Osteocyte (in vitro differentiated cells): ENCODE measurements around the gene HMGN4. TPM values are rescaled to one million over a fixed set of nuclear protein-coding genes. Genes with fewer than 3 reads are reported as not detected.
A peak's percentile ranks its signal among the peaks of the same experiment; 100 is the strongest.

ENCODE experiments used
- DNase-seq: peaks from one replicate; pipeline ENCODE4 v3.0.0; 2021; ENCODE audit warnings: mixed read lengths; ENCODE audit not compliant: unreplicated experiment; ENCODE audit errors: extremely low spot score
- H3K27ac Mint-ChIP-seq: one replicate; pipeline ENCODE4 v1.8.0; 2021; ENCODE audit warnings: mild to moderate bottlenecking, mixed read lengths; ENCODE audit not compliant: unreplicated experiment
- H3K27me3 Mint-ChIP-seq: one replicate; pipeline ENCODE4 v1.8.0; 2021; ENCODE audit warnings: mixed read lengths; ENCODE audit not compliant: unreplicated experiment
- H3K36me3 Mint-ChIP-seq: one replicate; pipeline ENCODE4 v1.8.0; 2021; ENCODE audit warnings: mixed read lengths; ENCODE audit not compliant: unreplicated experiment
- H3K4me1 Mint-ChIP-seq: one replicate; pipeline ENCODE4 v1.8.0; 2021; ENCODE audit warnings: mixed read lengths; ENCODE audit not compliant: unreplicated experiment
- H3K4me3 Mint-ChIP-seq: one replicate; pipeline ENCODE4 v1.8.0; 2021; ENCODE audit warnings: mild to moderate bottlenecking, moderate library complexity, mixed read lengths; ENCODE audit not compliant: unreplicated experiment
- H3K9me3 Mint-ChIP-seq: one replicate; pipeline ENCODE4 v1.8.0; 2021; ENCODE audit warnings: mixed read lengths; ENCODE audit not compliant: unreplicated experiment
- CTCF ChIP-seq: fragments of 200-600 bp; sonication (generic); IDR thresholded peaks from 2 replicates; pipeline ENCODE4 v1.5.0; 2021; ENCODE audit warnings: antibody characterized with exemption, mild to moderate bottlenecking, moderate library complexity
- total RNA-seq: library from RNA; stranded (reverse); gene quantifications from 2 replicates; pipeline ENCODE4 v1.2.1, GENCODE V29; 2021

HMGN4 gene
- total RNA-seq, 1 donor from 2014 or later = 45.0 TPM

GRCh38 chr6:26494117-26494516, 44.0 kb upstream of the HMGN4 start:
- Mint-ChIP-seq H3K27ac (no peak overlapping the region), H3K9me3 (no peaks in the 10 kb centered on the region), H3K27me3 (peaks cover 33% of the 10 kb centered on the region), H3K4me1 (no peaks in the 10 kb centered on the region), H3K36me3 (no peaks in the 10 kb centered on the region), H3K4me3 (no peak overlapping the region)
- DNase-seq = no peak
- no peak for TF ChIP-seq CTCF

GRCh38 chr6:26495281-26495680, 42.9 kb upstream of the HMGN4 start:
- H3K4me1 Mint-ChIP-seq = no peaks in the 10 kb centered on the region
- no peaks in the 10 kb centered on the region for H3K36me3 Mint-ChIP-seq
- H3K27ac Mint-ChIP-seq = no peak overlapping the region
- peaks cover 36% of the 10 kb centered on the region for H3K27me3 Mint-ChIP-seq
- no peak overlapping the region for H3K4me3 Mint-ChIP-seq
- no peak for TF ChIP-seq CTCF
- DNase-seq = no peak
- H3K9me3 Mint-ChIP-seq = no peaks in the 10 kb centered on the region

GRCh38 chr6:26497610-26498009, 40.6 kb upstream of the HMGN4 start:
- Mint-ChIP-seq H3K36me3 (no peaks in the 10 kb centered on the region), H3K9me3 (no peaks in the 10 kb centered on the region), H3K4me3 (no peak overlapping the region), H3K4me1 (peaks cover 10% of the 10 kb centered on the region), H3K27me3 (peaks cover 56% of the 10 kb centered on the region), H3K27ac (no peak overlapping the region)
- no peak for TF ChIP-seq CTCF
- DNase-seq = no peak

- Mint-ChIP-seq H3K27ac (no peak within 1 kb of the TSS), H3K4me1 (peaks cover 10% of the 10 kb centered on the region), H3K36me3 (no peaks in the 10 kb centered on the region), H3K9me3 (no peaks in the 10 kb centered on the region), H3K4me3 (peak within 1 kb of the TSS; percentile 72), H3K27me3 (peaks cover 61% of the 10 kb centered on the region)
- DNase-seq = no peak
- no peak for TF ChIP-seq CTCF
These were observed 38.1 kb upstream of the HMGN4 start, which contains the start of gene BTN1A1 for GRCh38 chr6:26500102-26500501. Gene BTN1A1 (plus strand): TSS chr6:26500303. CDS start chr6:26501287, 984 bp downstream.

- peaks cover 10% of the 10 kb centered on the region for H3K4me1 Mint-ChIP-seq
- no peak overlapping the region for H3K27ac Mint-ChIP-seq
- peak overlapping the region; percentile 72 for H3K4me3 Mint-ChIP-seq
- H3K36me3 Mint-ChIP-seq = no peaks in the 10 kb centered on the region
- no peak for DNase-seq
- no peaks in the 10 kb centered on the region for H3K9me3 Mint-ChIP-seq
- H3K27me3 Mint-ChIP-seq = peaks cover 55% of the 10 kb centered on the region
- TF ChIP-seq CTCF = no peak
These were observed 36.6 kb upstream of the HMGN4 start for GRCh38 chr6:26501482-26501986.
